Activated T-cell treated with anti-CD3 and anti-CD28 coated beads for 24 hours (primary cell): ENCODE measurements around the gene QRFPR.
"Not testable (repeated sequence)": the region's sequence is repeated elsewhere in the genome, so short reads cannot be mapped to it uniquely, and the experiment has no call there.

Experiments
- DNase-seq: peaks from one replicate; pipeline ENCODE4 v3.0.0-alpha.2; 2020; ENCODE audit warnings: low read depth

Gene QRFPR

DNA sequence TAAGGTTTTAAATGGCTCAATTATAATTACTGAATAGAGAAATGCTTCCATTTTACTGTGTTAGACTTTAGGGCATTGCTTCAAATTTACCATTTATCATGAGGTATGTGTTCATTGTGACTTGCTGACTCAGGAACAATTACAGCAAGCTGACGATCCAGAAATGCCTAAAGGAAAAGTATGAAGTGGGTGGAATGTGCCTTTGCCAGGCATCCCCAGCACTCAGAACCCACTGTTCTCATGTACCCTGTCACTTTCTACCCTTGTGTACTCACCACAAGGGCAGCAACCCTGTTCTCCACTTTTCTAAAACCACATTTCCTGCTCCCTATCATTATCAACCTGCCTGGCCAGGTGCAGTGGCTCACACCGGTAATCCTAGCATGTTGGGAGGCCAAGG, 41.5 kb downstream of the QRFPR start:
- DNase-seq = no peak

DNA sequence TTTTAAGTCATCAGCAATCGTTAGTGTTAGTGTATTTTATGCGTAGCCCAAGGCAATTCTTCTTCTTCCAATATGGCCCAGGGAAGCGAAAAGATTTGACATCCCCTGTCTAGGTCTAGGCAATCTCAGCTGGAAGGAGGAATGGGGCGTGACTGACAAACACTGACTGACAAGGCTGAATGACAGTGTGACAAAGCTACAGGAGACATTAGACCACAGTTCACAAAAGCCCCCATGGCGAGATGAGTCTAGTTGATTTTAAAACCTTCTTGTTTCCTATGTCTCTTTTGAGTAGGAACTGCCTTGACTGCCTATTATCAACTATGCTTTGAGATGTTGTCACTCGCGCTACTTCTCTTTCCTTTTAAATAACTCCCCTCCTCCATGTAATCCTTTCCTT, 42.3 kb downstream of the QRFPR start:
- no peak for DNase-seq

DNA sequence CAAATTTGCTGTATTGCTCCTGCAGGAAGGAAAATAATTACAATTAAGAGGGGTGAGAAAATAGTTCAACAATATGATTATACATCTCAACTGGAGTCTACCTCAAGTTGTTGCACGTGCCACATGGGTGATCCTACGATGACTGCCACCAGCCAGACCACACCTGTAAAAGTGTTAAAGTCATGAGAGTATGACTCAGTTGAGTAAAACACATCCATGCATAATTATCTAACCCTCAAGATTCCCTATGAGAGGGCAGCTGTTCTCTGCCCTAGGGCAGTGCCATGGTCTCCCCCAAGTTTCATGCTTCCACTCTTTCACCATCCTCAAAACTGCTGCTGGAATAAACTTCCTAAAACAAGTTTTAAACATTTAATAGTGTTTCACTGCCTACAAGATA, 44.1 kb downstream of the QRFPR start:
- DNase-seq = no peak

DNA sequence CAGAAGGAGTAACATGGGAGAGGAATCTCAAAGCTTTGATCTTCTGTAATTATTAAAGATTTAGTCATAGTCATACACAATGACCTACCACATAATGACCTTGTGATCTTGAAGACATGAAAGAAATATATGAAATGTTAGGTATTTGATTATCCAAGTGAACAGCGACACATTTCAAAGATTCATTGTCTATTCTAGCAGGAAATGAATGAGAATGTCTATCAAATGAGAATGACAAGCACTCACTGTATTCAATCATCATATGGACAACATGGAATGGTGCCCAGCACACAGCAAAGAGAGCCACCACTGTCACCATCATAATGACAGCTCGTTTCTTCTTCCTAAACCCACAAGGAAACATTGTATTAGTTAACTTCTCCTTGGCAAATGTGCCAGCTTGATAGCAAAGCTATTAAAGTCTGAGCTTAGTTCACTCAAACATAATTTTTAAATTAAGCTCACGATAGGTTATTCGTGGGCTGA, 50.6 kb downstream of the QRFPR start:
- no peak for DNase-seq

DNA sequence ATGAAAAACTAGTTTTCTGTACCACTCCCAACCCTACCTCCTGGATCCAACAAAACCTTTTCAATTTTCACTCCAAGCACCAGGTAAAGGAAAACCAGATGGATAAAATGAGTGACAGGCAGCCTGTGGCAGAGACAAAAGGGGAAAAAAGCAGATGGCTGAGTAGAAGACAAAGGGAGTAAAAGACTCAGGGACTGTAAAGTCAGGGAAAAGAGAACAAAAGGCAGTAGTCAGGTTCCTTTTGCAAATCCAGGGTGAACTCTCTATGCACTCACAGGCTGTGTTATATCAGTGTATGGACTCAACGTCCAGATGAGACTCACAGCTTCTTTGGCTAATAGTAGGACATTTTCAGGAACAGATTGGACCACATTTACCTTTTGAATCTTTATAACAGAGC, 54.2 kb downstream of the QRFPR start:
- DNase-seq = no peak

DNA sequence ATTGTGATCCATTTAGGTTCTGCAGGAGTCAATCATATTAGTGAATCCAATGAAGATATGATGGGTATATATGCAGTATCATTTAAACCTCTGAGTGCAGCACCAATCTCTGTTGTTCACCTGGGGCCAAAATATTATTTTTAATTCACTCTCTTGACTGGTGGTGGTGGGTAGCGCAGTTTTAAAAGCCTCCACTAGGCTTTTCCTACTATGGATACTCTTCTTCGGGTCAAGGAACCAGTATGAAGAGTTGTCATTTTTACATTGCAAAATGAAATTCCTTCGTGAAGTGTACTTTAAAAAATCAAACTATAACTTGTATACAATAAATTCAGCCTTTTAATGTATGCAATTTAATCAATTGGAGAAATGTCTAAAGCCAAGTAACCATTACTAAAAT, 56.5 kb downstream of the QRFPR start:
- no peak for DNase-seq

DNA sequence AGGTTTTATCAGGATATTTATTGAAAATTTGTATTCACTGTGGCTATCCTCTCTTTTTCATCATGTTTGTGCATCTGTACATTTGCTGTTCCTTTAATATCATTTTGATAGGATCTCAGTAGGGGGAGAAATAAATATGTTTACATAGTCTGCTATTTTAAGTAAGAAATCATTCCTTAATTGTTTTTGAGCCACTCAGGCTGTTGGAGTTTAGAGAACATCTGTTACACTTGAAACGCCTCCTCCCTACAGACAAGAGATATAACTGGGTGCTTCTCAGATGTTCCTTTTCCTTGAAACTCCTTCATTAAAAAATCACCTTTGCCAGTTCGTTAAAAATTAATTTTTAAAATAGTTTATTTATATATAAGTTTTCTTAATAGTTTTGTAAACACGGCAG, 59.4 kb downstream of the QRFPR start:
- no peak for DNase-seq

DNA sequence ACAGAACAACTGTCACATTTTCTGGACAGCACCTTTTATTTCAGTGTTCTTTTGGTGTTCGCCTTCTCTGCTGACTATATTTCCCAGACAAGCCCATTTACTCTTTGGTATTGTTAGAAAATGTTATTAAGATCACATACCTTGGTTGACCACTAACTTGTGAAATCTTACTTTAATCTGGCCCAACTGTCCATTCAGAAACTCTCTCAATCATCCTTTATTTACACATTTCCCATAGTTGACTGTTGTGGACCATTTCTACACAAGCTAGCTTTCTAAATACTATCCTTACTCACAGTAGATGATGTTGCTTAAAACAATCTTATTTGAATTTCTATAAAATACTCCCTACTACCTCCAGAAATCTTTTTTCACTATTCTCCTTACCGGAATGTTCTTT, 64.7 kb downstream of the QRFPR start:
- no peak for DNase-seq

DNA sequence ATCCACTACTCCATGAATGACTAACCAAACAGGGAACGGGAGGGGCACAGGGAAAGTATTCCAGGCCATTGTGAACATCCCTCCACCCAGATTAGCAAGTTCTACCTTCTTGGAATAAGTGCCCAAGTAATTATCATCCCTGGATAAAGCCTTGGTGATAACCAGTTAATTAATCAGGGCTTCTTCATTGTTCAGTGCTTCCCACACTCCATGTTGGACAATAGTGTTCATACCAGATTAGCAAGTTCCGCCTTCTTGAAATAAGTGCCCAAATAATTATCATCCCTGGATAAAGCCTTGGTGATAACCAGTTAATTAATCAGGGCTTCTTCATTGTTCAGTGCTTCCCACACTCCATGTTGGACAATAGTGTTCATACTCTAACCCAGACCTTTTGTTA, 67.4 kb downstream of the QRFPR start:
- not testable (repeated sequence) for DNase-seq

DNA sequence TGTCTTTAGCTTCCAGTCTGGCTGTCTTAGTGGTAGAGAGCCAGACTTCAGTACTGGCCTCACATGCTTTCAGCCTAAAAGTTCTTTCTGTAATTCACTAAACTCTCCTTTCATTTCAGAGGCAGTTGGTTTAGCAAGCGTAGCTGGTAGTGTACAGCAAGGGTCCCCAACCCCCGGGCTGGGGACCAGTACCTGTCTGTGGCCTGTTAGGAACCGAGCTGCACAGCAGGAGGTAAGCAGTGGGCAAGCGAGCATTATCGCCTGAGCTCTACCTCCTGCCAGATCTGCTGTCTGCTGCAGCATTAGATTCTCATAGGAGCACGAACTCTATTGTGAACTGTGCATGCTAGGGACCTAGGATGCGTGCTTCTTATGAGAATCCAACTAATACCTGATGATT, 72.0 kb downstream of the QRFPR start:
- no peak for DNase-seq

DNA sequence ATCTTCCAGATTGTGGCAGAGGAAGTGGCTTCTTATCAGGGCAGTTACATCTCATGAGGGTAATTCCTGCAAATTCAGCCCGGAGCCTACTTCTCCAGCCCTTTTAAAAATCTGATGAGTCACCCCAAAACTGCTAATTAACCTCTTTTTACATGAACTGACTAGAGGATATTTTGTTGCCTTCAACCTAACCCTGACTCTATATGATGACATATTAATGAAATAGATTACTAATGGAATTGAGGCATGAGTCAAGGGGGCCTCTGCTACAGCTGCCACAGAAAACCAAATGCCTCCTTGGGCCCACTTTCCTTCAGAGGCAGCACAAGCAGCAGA, 72.5 kb downstream of the QRFPR start:
- DNase-seq = no peak

DNA sequence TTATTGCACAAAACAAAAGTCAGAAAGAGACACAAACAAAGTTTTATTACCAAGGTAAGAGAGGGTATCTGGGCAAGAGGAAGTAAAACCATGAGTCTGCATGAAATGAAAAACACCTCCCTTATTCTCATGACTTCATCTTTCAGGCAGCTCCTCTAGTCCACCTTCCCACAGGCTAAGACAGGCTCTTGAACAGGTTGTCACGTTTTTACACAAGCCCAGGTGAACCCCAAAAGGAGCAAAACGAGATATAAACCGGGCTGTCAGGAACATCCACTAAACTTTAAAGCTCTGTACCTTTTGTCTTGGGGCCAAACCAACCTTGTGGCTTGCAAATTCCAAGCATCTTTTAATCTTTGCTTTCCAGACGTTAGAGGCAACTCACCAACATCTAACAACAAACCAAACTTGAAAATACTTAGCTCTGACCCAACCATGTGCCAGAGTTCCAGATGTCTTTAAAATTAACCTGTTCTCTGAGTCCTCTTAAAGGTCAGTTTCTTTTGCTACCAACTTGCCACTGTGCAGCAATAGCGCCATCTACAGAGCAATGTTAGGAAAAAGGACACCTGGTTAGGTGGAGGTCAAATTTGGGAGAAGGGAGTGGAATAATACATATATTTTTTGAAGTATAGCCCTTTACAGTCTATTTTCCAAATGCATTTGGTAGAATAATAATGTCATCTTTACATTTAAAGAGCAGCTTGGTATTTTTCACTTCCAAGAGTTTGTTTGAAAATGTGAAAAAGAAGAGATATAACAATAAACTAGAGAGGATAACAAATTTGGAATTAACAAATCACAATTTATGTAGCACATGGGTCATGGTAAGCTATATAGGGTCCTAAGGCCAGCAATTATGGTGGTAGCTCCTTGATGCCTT, 73.1 kb downstream of the QRFPR start:
- peak; percentile 28 for DNase-seq

DNA sequence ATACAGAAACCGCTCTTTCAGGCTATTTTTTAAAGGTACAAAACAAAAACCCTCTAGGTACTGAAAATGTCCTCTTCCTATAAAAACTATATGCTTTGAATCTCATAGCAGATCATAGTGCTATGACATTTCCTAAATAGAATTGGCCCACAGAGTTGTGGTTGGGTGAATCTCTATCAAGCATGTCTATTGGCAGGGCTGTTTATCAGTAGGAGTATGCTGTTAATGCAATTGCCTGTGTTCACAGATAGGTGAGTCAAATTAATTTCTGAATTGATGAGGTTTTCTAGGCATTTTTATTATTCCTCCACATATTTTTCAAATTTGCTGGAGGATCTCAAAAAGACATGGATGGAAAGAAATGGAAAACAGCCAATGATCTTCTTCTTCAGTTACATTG, 73.9 kb downstream of the QRFPR start:
- DNase-seq = no peak

DNA sequence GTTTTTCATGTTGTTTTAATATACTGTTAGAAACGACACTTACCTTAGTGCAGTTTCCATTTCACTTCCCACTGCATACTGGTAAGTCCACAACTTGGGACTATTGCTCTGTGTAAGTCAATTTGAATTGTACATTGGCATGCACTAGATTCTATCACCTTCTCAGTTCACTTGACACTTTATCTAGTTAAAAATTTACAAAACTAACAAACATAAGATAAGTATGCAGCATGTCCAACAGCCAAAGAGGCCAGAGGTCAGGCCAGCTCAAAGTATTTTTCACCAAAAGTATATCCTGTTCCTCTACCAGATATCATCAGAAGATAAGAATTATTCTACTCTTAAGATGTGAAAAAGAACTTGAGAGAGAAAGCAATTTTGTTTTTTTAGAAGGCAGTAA, 75.9 kb downstream of the QRFPR start:
- no peak for DNase-seq

DNA sequence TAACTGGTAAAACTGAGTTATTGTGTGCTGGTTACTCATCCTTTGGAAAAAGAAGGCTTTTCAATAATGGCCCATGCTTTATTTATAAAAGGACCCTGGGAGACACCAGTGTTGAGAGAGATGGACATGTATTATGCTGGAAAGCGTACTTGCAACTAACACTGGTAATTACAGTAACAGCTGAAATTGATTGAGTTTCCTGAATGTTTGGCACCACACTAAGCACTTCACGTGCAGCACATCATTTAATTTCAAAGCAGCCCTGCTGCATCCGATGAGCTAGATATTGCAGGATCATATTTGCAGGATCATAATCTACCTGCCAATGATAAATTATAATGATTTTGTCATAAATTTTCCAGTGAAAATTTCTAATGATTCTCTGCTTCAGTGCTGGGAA, 81.5 kb downstream of the QRFPR start:
- DNase-seq = no peak

DNA sequence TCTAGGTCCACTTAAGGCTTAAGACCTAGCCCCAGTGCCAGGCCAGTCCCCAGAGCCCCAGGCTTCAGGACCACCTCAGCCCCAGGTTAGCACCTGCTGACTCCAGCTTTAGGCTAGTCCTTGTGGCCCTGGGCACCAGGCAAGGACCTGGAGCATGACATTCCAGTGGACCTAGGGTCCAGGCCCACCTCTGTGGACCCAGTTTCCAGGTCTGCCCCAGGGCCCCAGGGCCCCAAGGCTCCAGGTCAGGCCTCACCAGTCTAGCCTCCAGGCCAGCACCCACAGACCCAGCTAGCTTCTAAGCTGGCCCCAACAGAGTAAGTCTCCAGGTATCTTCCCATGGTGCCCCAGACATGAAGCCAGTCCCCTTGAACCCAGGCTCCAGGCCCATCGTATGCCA, 97.5 kb downstream of the QRFPR start:
- no peak for DNase-seq

DNA sequence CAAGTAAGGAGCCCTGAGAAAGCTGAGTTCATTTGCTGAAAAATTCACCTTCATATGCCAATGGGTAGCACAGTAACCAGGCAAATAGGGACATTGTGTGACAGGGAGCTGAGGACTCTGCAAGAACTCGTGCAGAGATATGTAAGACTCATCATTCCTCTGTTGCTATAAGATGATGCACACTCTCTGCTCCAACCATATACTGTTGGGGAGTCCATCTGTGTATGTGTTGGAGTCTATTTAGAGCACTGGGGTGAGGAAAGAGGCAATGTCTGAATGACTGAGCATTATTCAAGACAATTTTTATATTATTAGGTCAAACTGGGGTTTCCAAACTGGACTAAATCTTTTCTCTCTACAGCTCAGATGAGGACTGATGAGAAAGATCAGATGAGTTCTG, 100.4 kb downstream of the QRFPR start:
- DNase-seq = no peak

DNA sequence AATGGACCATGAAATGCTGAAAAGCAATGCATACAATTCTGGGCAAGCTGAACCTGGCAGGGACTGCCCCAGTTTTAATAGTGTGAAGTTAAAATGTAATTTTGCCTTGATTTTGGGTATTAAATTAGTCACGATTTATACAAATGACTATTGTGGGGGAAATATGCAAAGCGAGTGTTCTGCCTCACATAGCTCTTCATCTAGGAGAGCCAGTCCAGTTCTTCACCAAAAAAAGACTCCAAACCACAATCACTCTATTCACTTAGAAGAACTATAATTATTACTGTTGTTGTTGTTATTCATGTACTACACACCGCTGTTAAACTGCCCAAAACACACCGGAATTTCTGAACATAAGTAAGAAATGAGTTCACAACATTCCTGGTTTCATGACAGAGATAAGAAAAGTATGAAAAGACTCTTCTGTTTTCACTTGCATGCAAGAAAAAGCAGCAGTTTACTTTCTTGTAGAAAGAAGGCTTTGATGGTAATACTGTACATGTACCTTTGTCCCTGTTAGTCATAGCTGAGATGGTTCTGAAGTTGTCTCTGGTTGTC, 101.9 kb downstream of the QRFPR start:
- no peak for DNase-seq
